ENCODE measurements around the gene ZMAT2.
"Not testable (repeated sequence)": the region's sequence is repeated elsewhere in the genome, so short reads cannot be mapped to it uniquely, and the experiment has no call there.

ZMAT2 gene

GRCh38 chr5:140690376-140690932 lies 9.8 kb upstream of the ZMAT2 start:
- Histone ChIP-seq H3K4me1 (ENCODE audit: insufficient read depth, low read length) (no peaks in the 10 kb centered on the region), H3K36me3 (ENCODE audit: insufficient read depth, low read length) (0 out of 2 replicates have a peak, but pooled peaks cover 9% of the 10 kb centered on the region), H3K9me3 (ENCODE audit: control insufficient read depth, insufficient read depth, low read length) (no peaks in the 10 kb centered on the region), H3K9ac (ENCODE audit: low read depth, low read length) (peak overlapping the region; percentile 88)

DNA sequence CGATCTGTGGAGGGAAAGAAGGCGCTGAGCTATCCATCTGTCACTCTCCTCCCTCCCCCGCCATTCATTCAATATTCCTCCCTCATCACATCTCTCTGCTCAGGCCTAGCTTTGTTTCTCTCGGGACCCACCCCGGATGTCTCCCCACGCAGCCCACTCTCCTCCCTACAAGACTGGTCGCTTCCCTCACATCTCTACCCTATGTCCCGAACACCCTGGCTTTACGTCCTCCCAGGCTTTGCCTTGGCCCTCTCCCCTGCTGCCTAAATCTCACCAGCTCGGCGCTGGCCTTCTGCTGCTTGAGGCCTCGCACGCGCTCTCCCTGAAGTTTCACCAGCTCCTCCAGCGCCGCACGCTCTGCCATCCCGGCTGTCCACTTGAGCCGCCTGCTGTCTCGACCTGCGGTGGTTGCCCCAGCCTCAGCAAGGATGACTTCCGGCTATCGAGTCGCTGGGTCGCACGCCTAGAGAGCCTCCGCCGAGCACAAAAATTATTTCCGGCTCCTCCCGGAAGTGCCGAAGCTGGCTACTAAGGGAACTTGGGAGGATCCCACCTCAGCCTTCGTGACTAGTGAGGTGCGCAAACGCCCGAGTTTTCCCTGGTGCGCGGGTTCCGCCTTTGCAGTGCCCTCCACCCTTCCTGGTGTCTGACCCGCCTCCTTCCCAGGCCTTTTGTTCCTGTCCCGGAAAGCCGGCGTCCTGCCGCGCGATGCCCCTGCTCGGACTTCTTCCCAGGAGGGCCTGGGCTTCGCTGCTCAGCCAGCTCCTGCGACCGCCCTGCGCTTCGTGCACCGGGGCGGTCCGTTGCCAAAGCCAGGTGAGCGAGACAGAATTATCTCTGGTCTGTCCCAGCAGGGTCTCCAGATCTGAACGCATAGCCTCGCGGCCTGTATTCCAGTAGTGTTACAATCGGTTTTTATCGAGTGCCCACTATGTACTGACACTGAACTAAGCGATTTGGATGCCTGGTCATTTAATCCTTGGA lies 9.0 kb upstream of the ZMAT2 start, which contains the start of the genes HARS1 and HARS2:
HARS1 (minus strand) TSS at position 430 of the 984 bp plus-strand sequence; CDS start at position 364, 66 bp downstream.
HARS2 (plus strand) TSS at position 515 of the 984 bp plus-strand sequence; CDS start at position 709, 194 bp downstream.
- H3K9ac ChIP-seq (ENCODE audit: low read depth, low read length) = peak within 1 kb of the TSS; percentile 88
- no peaks in the 10 kb centered on the region for H3K4me1 ChIP-seq (ENCODE audit: insufficient read depth, low read length)
- no peaks in the 10 kb centered on the region for H3K9me3 ChIP-seq (ENCODE audit: control insufficient read depth, insufficient read depth, low read length)
- H3K36me3 ChIP-seq (ENCODE audit: insufficient read depth, low read length) = peaks cover 9% of the 10 kb centered on the region; the same call in 1 of the 2 replicates

GRCh38 chr5:140694276-140694675 lies 6.0 kb upstream of the ZMAT2 start:
- Histone ChIP-seq H3K36me3 (ENCODE audit: insufficient read depth, low read length) (peaks cover 28% of the 10 kb centered on the region), H3K9me3 (ENCODE audit: control insufficient read depth, insufficient read depth, low read length) (no peaks in the 10 kb centered on the region)

GRCh38 chr5:140696891-140697492 lies 3.3 kb upstream of the ZMAT2 start:
- Histone ChIP-seq H3K4me1 (ENCODE audit: insufficient read depth, low read length) (peaks cover 2% of the 10 kb centered on the region), H3K9me3 (ENCODE audit: control insufficient read depth, insufficient read depth, low read length) (no peaks in the 10 kb centered on the region), H3K9ac (ENCODE audit: low read depth, low read length) (no peak overlapping the region), H3K36me3 (ENCODE audit: insufficient read depth, low read length) (peaks cover 25% of the 10 kb centered on the region)

More at GRCh38 chr5:140694276-140694675, 6.0 kb upstream of the ZMAT2 start:
- H3K9ac ChIP-seq (ENCODE audit: low read depth, low read length) = no peak overlapping the region
- H3K4me1 ChIP-seq (ENCODE audit: insufficient read depth, low read length) = no peaks in the 10 kb centered on the region; the same call in 1 of the 2 replicates

DNA sequence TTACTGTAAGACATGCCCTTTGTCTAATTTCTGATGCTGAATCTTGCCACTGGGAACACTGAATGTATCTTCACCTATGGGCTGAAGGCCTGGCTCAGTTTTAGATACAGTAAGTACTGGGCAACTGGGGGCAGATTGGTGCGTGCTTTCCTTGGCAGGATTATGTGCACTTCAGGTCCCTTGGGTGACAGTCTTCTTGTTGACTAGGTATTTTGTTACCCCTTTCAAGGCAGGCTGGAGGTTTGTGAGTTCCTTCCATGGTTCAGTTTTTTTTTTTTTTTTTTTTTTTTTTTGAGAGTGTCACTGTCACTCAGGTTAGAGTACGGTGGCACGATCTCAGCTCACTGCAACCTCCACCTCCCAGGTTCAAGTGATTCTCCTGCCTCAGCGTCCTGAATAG lies 7.6 kb downstream of the ZMAT2 start:
- no peaks in the 10 kb centered on the region for H3K9me3 ChIP-seq (ENCODE audit: control insufficient read depth, insufficient read depth, low read length)
- 0 out of 2 replicates have a peak, but pooled peaks cover 1% of the 10 kb centered on the region for H3K4me1 ChIP-seq (ENCODE audit: insufficient read depth, low read length)
- peaks cover 18% of the 10 kb centered on the region for H3K36me3 ChIP-seq (ENCODE audit: insufficient read depth, low read length)
- no peak overlapping the region for H3K9ac ChIP-seq (ENCODE audit: low read depth, low read length)

- peaks cover 15% of the 10 kb centered on the region for H3K36me3 ChIP-seq (ENCODE audit: insufficient read depth, low read length)
- not testable (repeated sequence) for H3K9ac ChIP-seq (ENCODE audit: low read depth, low read length); H3K9me3 ChIP-seq (ENCODE audit: control insufficient read depth, insufficient read depth, low read length); H3K4me1 ChIP-seq (ENCODE audit: insufficient read depth, low read length)
These were observed 8.5 kb downstream of the ZMAT2 start for GRCh38 chr5:140708787-140709186.

GRCh38 chr5:140710899-140711552 lies 10.8 kb downstream of the ZMAT2 start:
- Histone ChIP-seq H3K9ac (ENCODE audit: low read depth, low read length) (peak overlapping the region; percentile 60), H3K36me3 (ENCODE audit: insufficient read depth, low read length) (peaks cover 5% of the 10 kb centered on the region; the same call in 1 of the 2 replicates), H3K9me3 (ENCODE audit: control insufficient read depth, insufficient read depth, low read length) (no peaks in the 10 kb centered on the region), H3K4me1 (ENCODE audit: insufficient read depth, low read length) (no peaks in the 10 kb centered on the region)

DNA sequence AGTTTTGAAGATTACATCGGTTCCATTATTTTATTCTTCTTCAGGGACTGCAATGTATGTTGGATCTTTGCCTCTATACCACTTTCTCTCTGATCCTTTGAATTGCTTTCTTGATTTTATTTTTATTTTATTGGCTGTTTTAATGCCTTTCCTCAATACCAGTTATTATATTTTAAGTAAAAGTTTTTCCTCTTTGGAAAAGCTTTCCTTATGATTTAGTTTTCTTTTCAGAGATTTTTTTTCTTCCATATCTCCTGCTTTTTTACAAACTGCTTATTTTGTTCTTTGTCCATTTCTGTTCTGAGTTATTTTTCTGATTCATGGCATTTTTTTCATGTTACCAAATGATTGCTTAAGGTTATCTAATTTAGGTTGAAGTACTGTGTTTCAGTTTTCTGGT lies 11.5 kb downstream of the ZMAT2 start:
- no peaks in the 10 kb centered on the region; the same call in 1 of the 2 replicates for H3K36me3 ChIP-seq (ENCODE audit: insufficient read depth, low read length)
- H3K9me3 ChIP-seq (ENCODE audit: control insufficient read depth, insufficient read depth, low read length) = no peaks in the 10 kb centered on the region
- no peaks in the 10 kb centered on the region for H3K4me1 ChIP-seq (ENCODE audit: insufficient read depth, low read length)
- H3K9ac ChIP-seq (ENCODE audit: low read depth, low read length) = peak overlapping the region; percentile 60; the same call in 1 of the 2 replicates

DNA sequence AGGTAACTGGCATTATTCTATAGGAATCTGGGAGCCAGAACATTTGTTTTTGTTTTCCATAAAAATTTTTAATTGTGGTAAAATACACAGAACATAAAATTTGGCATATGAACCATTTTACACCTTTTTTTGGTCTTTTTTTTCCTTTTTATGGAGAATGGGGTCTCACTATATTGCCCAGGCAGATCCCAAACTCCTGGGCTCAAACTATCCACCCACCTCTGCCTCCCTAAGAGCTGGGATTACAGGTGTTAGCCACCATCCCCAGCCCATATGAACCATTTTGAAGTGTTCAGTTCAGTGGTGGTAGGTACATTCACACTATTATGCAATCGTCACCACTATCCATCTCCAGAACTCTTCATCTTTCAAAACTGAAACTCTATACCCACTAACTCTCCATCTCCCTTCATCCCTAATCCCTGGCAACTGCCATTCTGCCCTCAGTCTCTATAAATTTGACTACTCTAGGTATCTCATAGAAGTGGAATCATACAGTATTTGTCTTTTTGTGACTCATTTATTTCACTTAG lies 13.4 kb downstream of the ZMAT2 start:
- Histone ChIP-seq H3K9me3 (ENCODE audit: control insufficient read depth, insufficient read depth, low read length) (no peaks in the 10 kb centered on the region), H3K9ac (ENCODE audit: low read depth, low read length) (no peak overlapping the region), H3K4me1 (ENCODE audit: insufficient read depth, low read length) (no peaks in the 10 kb centered on the region), H3K36me3 (ENCODE audit: insufficient read depth, low read length) (no peaks in the 10 kb centered on the region)

GRCh38 chr5:140716238-140716637 lies 16.0 kb downstream of the ZMAT2 start:
- not testable (repeated sequence) for H3K9ac ChIP-seq (ENCODE audit: low read depth, low read length); H3K4me1 ChIP-seq (ENCODE audit: insufficient read depth, low read length); H3K9me3 ChIP-seq (ENCODE audit: control insufficient read depth, insufficient read depth, low read length); H3K36me3 ChIP-seq (ENCODE audit: insufficient read depth, low read length)

DNA sequence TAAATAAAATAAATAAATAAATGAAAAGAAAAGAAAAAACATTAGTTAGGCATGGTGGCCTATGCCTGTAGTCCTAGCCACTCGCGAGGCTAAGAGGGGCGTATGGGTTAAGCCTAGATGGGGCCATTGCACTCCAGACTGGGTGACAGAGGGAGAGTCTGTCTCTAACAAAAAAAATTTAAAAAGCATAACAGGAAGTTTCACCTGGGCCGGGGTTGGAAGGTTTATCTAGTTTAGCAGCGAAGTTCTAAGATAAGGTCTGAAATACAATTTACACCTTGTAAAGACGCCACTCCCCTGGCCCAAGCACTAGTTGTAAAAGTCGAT lies 18.0 kb downstream of the ZMAT2 start:
- Histone ChIP-seq H3K4me1 (ENCODE audit: insufficient read depth, low read length) (no peaks in the 10 kb centered on the region), H3K36me3 (ENCODE audit: insufficient read depth, low read length) (no peaks in the 10 kb centered on the region), H3K9ac (ENCODE audit: low read depth, low read length) (peak overlapping the region; percentile 3; the same call in 1 of the 2 replicates), H3K9me3 (ENCODE audit: control insufficient read depth, insufficient read depth, low read length) (no peaks in the 10 kb centered on the region)

DNA sequence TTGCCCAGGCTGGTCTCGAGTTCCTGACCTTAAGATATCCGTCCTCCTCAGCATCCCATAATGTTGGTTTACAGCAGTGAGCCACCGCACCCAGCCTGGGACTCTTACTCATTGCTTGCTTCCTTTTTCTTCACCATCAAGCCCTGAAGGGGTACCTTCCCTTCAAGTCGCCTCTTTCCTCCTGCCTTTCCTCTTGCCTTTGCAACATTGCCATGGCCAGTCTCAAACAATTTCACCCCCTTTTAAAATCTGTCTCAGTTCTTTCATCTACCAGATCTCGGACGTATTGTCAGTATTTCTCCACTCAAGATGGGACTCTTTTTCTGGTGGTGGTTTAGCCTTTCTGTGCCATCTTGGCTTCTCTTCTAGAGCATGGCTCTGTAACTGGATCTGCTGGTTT lies 20.5 kb downstream of the ZMAT2 start:
- H3K36me3 ChIP-seq (ENCODE audit: insufficient read depth, low read length); H3K4me1 ChIP-seq (ENCODE audit: insufficient read depth, low read length); H3K9ac ChIP-seq (ENCODE audit: low read depth, low read length); H3K9me3 ChIP-seq (ENCODE audit: control insufficient read depth, insufficient read depth, low read length): not testable (repeated sequence)

DNA sequence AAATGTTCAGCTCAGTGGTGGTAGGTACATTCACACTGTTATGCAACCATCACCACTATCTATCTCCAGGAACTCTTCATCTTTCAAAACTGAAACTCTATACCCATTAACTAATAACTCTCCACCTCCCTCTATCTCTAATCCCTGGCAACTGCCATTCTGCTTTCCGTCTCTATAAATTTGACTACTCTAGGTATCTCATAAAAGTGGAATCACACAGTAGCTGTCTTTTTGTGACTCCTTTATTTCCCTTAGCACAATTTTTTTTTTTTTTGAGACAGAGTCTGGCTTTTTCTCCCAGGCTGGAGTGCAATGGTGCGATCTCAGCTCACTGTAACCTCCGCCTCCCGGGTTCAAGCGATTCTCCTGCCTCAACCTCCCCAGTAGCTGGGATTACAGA lies 21.1 kb downstream of the ZMAT2 start:
- H3K9ac ChIP-seq (ENCODE audit: low read depth, low read length); H3K4me1 ChIP-seq (ENCODE audit: insufficient read depth, low read length); H3K9me3 ChIP-seq (ENCODE audit: control insufficient read depth, insufficient read depth, low read length); H3K36me3 ChIP-seq (ENCODE audit: insufficient read depth, low read length): not testable (repeated sequence)

All from ES-I3 (cell line).